Right lobe of liver (tissue), 4 donors: ENCODE data around the gene AGO4.
"Not testable (repeated sequence)": the region's sequence is repeated elsewhere in the genome, so short reads cannot be mapped to it uniquely, and the experiment has no call there.

Source experiments
- POLR2A ChIP-seq: fragments of 450-650 bp; IDR thresholded peaks from one replicate; pipeline ENCODE4 v1.6.1; 2017; ENCODE audit warnings: antibody characterized with exemption, mild to moderate bottlenecking
- TF ChIP-seq, protein P1 (sequence below), 4 donors: fragments of 200-600 bp in 3 of 4; fragments of 450-650 bp in 1 of 4; IDR thresholded peaks; one replicate each; pipeline versions ENCODE4 v1.5.1 to v1.8.0; 2016 to 2022; ENCODE audit warnings: antibody characterized with exemption in 4 of 4, mild to moderate bottlenecking in 2 of 4
- donor health status: DM: no; HTN: no; CAD: no.
- donor health status: DM: no; HTN: no; CAD: no.
- donor health status: DM: no; HTN: yes; CAD: no.

DNA sequence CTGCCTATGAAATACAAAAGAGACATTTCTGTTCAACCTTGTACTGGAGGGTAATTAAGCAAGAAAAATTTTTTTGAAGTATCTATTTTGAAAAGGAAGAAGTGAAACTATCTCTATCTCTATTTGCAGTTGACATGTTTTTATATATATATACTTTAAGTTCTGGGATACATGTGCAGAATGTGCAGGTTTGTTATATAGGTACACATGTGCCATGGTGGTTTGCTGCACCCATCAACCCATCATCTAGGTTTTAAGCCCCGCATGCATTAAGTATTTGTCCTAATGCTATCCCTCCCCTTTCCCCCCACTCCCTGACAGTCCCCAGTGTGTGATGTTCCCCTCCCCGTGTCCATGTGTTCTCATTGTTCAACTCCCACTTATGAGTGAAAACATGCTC lies 9.8 kb upstream of the AGO4 start:
- TF ChIP-seq, protein P1, sequence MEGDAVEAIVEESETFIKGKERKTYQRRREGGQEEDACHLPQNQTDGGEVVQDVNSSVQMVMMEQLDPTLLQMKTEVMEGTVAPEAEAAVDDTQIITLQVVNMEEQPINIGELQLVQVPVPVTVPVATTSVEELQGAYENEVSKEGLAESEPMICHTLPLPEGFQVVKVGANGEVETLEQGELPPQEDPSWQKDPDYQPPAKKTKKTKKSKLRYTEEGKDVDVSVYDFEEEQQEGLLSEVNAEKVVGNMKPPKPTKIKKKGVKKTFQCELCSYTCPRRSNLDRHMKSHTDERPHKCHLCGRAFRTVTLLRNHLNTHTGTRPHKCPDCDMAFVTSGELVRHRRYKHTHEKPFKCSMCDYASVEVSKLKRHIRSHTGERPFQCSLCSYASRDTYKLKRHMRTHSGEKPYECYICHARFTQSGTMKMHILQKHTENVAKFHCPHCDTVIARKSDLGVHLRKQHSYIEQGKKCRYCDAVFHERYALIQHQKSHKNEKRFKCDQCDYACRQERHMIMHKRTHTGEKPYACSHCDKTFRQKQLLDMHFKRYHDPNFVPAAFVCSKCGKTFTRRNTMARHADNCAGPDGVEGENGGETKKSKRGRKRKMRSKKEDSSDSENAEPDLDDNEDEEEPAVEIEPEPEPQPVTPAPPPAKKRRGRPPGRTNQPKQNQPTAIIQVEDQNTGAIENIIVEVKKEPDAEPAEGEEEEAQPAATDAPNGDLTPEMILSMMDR (IDR thresholded peaks at IDR 0.05), result not testable (repeated sequence)
- TF ChIP-seq POLR2A, result not testable (repeated sequence)
